ENCODE data around the gene LRRC38. TPM values are rescaled to one million over a fixed set of nuclear protein-coding genes. Genes with fewer than 3 reads are reported as not detected.

The LRRC38 gene
- total and polyA plus RNA-seq, 12 donors = 0.15 to 6.7 (median 0.96) TPM; not detected in 2

GRCh38 chr1:13462682-13463081 is 51.1 kb downstream of the LRRC38 start:
- no peak overlapping the region for H3K4me3 ChIP-seq
- DNase-seq (no peak), ATAC-seq (no peak)
- H3K36me3 ChIP-seq = no peaks in the 10 kb centered on the region
- TF ChIP-seq, protein P1, sequence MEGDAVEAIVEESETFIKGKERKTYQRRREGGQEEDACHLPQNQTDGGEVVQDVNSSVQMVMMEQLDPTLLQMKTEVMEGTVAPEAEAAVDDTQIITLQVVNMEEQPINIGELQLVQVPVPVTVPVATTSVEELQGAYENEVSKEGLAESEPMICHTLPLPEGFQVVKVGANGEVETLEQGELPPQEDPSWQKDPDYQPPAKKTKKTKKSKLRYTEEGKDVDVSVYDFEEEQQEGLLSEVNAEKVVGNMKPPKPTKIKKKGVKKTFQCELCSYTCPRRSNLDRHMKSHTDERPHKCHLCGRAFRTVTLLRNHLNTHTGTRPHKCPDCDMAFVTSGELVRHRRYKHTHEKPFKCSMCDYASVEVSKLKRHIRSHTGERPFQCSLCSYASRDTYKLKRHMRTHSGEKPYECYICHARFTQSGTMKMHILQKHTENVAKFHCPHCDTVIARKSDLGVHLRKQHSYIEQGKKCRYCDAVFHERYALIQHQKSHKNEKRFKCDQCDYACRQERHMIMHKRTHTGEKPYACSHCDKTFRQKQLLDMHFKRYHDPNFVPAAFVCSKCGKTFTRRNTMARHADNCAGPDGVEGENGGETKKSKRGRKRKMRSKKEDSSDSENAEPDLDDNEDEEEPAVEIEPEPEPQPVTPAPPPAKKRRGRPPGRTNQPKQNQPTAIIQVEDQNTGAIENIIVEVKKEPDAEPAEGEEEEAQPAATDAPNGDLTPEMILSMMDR (IDR thresholded peaks at IDR 0.05) = no peak
- intact Hi-C loops (cut with DNase I) = loop anchor here in 1 of 10 donors (10.0 kb wide), 1 partner anchor 82 kb away; no protein-coding TSS in a partner anchor
- peaks cover 0 to 6% (median 0%) of the 10 kb centered on the region in 7 donors for H3K27me3 ChIP-seq
- 63 to 75% methylated on average over 7 of the region's 7 CpGs for WGBS, 2 donors
- H3K9me3 ChIP-seq = no peaks in the 10 kb centered on the region
- no peaks in the 10 kb centered on the region for H3K4me1 ChIP-seq
- H3K27ac ChIP-seq = no peak overlapping the region

GRCh38 chr1:13461977-13462376 is 51.8 kb downstream of the LRRC38 start:
- Histone ChIP-seq H3K9me3 (no peaks in the 10 kb centered on the region), H3K4me3 (no peak overlapping the region), H3K4me1 (peaks cover 0 to 5% (median 0%) of the 10 kb centered on the region in 9 donors), H3K27ac (no peak overlapping the region), H3K36me3 (no peaks in the 10 kb centered on the region), H3K27me3 (peaks cover 0 to 6% (median 0%) of the 10 kb centered on the region in 7 donors)
- no peak for ATAC-seq
- no peak for DNase-seq
- intact Hi-C loops (cut with DNase I) = loop anchor here in 1 of 10 donors (10.0 kb wide), 1 partner anchor 83 kb away; no protein-coding TSS in a partner anchor
- 75 to 91% methylated on average over 2 of the region's 2 CpGs for WGBS, 2 donors
- TF ChIP-seq, protein P1 (IDR thresholded peaks at IDR 0.05) = no peak

- Histone ChIP-seq H3K27ac (peak overlapping the region in 1 of 10 donors; percentile 13), H3K27me3 (no peaks in the 10 kb centered on the region), H3K4me3 (peak overlapping the region in 4 of 10 donors; percentile 1 to 15 (median 8)), H3K9me3 (no peaks in the 10 kb centered on the region), H3K4me1 (peaks cover 0 to 5% (median 0%) of the 10 kb centered on the region in 9 donors), H3K36me3 (no peaks in the 10 kb centered on the region)
- WGBS, 2 donors = 36 to 49% methylated on average over 15 of the region's 15 CpGs
- TF ChIP-seq, protein P1 (IDR thresholded peaks at IDR 0.05) = no peak
- peak in 5 of 8 donors; percentile 58 to 74 (median 64) for ATAC-seq
- intact Hi-C loops (cut with DNase I) = loop anchor here in 1 of 10 donors (10.0 kb wide), 1 partner anchor 62 kb away; no protein-coding TSS in a partner anchor
- DNase-seq = peak in 1 of 2 donors; percentile 14
Measured at GRCh38 chr1:13456904-13457532, 56.8 kb downstream of the LRRC38 start.

- no peak for DNase-seq
- Histone ChIP-seq H3K9me3 (no peaks in the 10 kb centered on the region), H3K36me3 (no peaks in the 10 kb centered on the region), H3K4me3 (no peak overlapping the region), H3K27ac (no peak overlapping the region), H3K27me3 (no peaks in the 10 kb centered on the region), H3K4me1 (peaks cover 0 to 7% (median 0%) of the 10 kb centered on the region in 9 donors)
- intact Hi-C loops (cut with DNase I) = loop anchor here in 1 of 10 donors (10.0 kb wide), 1 partner anchor 57 kb away; no protein-coding TSS in a partner anchor
- peak in 1 of 8 donors; percentile 53 for ATAC-seq
- 31 to 43% methylated on average over 6 of the region's 6 CpGs for WGBS, 2 donors
- TF ChIP-seq, protein P1 (IDR thresholded peaks at IDR 0.05) = no peak
Measured at GRCh38 chr1:13451399-13451965, 62.3 kb downstream of the LRRC38 start.
